Naive thymus-derived CD8-positive, alpha-beta T cell (primary cell): ENCODE data around the gene CCDC40. TPM values are rescaled to one million over a fixed set of nuclear protein-coding genes. Genes with fewer than 3 reads are reported as not detected.

Source experiments
- ATAC-seq, 2 donors: fragments of 150-1000 bp; cut with Tn5 transposase in 1 of 2; sonication (Bioruptor Pico), chemical (Tn5 transposase) in 1 of 2; 1 replicate in 1 of 2; 2 replicates in 1 of 2; pipeline ENCODE4 v1.10.0; 2021; ENCODE audit warnings: mild to moderate bottlenecking in 2 of 2, moderate library complexity in 2 of 2
- POLR2A ChIA-PET: fragments of 350-600 bp; sonication (Branson Sonifier 250); formaldehyde crosslinking; loops from one replicate; lab custom pipeline; 2021; ENCODE audit warnings: antibody characterized with exemption; lab: Charles Lee
- DNase-seq, 10 donors: peaks; one replicate each; pipeline versions ENCODE4 v3.0.0 to v3.0.0-alpha.2; 2020 to 2022
- H3K27ac Mint-ChIP-seq, 10 donors: one replicate each; pipeline ENCODE4 v1.8.0; 2020 to 2022; ENCODE audit warnings: mild to moderate bottlenecking in 10 of 10, mixed read lengths in 10 of 10, moderate library complexity in 4 of 10, inconsistent platforms in 1 of 10
- H3K27me3 Mint-ChIP-seq, 5 donors: one replicate each; pipeline ENCODE4 v1.8.0; 2021 to 2022; ENCODE audit warnings: mixed read lengths in 5 of 5
- H3K36me3 Mint-ChIP-seq, 3 donors: one replicate each; pipeline ENCODE4 v1.8.0; 2020 to 2022; ENCODE audit warnings: mixed read lengths in 3 of 3, mild to moderate bottlenecking in 2 of 3, inconsistent platforms in 1 of 3
- H3K4me1 Mint-ChIP-seq, 4 donors: one replicate each; pipeline ENCODE4 v1.8.0; 2021 to 2022; ENCODE audit warnings: mixed read lengths in 4 of 4
- H3K4me3 Mint-ChIP-seq, 10 donors: one replicate each; pipeline ENCODE4 v1.8.0; 2020 to 2022; ENCODE audit warnings: mild to moderate bottlenecking in 10 of 10, mixed read lengths in 10 of 10, moderate library complexity in 6 of 10, inconsistent platforms in 1 of 10
- H3K9me3 Mint-ChIP-seq, 9 donors: one replicate each; pipeline ENCODE4 v1.8.0; 2020 to 2022; ENCODE audit warnings: mixed read lengths in 9 of 9, mild to moderate bottlenecking in 3 of 9, inconsistent platforms in 1 of 9, moderate library complexity in 1 of 9
- polyA plus RNA-seq, 3 donors: library from polyadenylated mRNA; unstranded; fragments of 300-500 nt; fragmentation: Illumina TruSeq; gene quantifications; one replicate each; pipeline ENCODE4 v1.2.3, GENCODE V29; 2021
- total RNA-seq, 8 experiments: library from RNA in 2 of 8; stranded (reverse) in 2 of 8; gene quantifications; one replicate each; pipeline ENCODE4 v1.2.3 and lab custom pipeline; 2021 to 2026

CCDC40 gene
- total and polyA plus RNA-seq, 5 experiments from 2014 or later: 0.37 to 4.8 (median 4.2) TPM; not detected in 2

DNA sequence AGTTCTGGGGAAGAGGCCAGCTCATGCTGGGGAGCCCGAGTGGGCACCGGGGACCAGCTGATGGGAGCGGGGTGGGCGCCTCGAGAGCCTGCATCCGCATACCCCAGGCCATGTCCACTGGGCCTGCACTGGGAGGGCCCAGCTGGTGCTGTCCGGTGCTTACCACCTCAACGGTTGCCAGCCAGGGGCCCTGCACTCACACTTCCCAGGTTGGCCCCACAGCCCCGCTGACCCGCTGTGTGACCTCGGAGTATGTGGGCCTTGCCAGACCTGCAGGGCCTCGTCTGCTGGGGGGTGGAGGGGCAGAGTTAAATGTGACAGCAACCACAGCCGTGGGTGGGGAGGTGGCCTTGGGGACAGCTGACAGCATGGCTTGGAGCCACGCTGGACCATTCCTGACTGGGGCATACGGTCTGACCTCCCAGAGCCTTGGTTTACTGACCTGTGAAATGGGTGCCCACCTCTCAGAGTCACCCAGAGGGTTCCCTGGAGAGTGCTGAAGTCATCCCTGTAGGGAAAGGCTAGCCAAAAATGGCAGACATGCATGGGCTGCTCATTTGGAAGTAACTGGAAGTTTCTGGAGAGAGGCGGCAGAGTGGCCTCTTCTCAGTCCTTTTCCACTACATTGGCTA lies 59.5 kb downstream of the CCDC40 start:
- H3K4me1 Mint-ChIP-seq: peaks cover 9 to 21% (median 16%) of the 10 kb centered on the region in 4 donors
- DNase-seq: no peak
- no peak overlapping the region for H3K27ac Mint-ChIP-seq
- no peaks in the 10 kb centered on the region for H3K27me3 Mint-ChIP-seq
- no peak for ATAC-seq
- no peak overlapping the region for H3K4me3 Mint-ChIP-seq
- POLR2A ChIA-PET: no interaction called here
- H3K9me3 Mint-ChIP-seq: no peaks in the 10 kb centered on the region
- no peaks in the 10 kb centered on the region for H3K36me3 Mint-ChIP-seq

DNA sequence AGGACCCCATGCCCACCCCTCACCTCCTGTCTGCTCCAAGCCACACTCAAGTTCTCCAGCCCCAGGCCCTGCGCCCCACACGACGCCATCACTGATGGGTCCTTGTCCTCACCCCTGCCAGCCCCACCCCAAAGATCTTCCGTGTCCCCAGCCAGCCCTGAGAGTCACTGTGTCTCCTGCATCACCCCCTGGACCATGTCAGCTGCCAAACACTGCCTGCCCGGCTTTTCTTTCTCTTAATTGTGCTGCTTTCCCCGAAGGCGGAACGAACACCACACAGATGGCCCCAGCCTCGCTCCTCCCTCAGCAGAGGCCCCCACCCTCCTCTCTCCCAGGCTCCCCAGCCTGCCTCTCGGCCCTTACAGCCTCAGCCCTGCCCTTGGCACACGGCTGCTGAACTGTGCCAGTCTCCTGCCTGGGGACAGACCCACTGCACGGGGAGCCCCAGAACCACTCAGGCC lies 60.1 kb downstream of the CCDC40 start:
- Mint-ChIP-seq H3K4me3 (no peak overlapping the region), H3K27ac (peak overlapping the region in 1 of 10 donors; percentile 29), H3K9me3 (no peaks in the 10 kb centered on the region), H3K4me1 (peaks cover 9 to 21% (median 16%) of the 10 kb centered on the region in 4 donors), H3K36me3 (no peaks in the 10 kb centered on the region), H3K27me3 (no peaks in the 10 kb centered on the region)
- POLR2A ChIA-PET: no interaction called here
- ATAC-seq (no peak), DNase-seq (no peak)

DNA sequence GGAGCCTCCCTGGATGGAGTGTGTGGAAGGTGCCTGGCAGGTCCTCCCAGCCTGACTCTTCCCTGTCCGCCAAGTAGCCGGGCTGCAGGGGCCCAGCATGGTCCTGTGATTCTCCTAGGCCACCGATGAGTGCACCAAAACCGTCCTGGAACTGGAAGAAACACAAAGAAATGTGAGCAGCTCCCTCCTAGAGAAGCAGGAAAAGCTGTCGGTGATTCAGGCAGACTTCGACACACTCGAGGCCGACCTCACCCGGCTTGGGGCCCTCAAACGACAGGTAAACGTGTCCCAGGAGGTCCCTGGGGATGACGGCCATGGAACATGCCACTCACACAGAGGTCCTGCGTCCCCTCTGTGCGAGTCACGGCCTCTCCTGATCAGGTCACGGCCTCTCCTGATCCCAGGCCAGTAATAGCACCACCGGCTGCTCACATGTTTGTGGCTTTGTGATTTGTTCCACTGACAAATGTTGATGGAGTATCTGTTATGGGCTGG lies 60.7 kb downstream of the CCDC40 start:
- H3K4me1 Mint-ChIP-seq: peaks cover 9 to 25% (median 21%) of the 10 kb centered on the region in 4 donors
- H3K36me3 Mint-ChIP-seq: no peaks in the 10 kb centered on the region
- DNase-seq (no peak), ATAC-seq (no peak)
- no peaks in the 10 kb centered on the region for H3K27me3 Mint-ChIP-seq
- H3K9me3 Mint-ChIP-seq: no peaks in the 10 kb centered on the region
- POLR2A ChIA-PET: no interaction called here
- peak overlapping the region in 1 of 10 donors; percentile 75 for H3K27ac Mint-ChIP-seq
- H3K4me3 Mint-ChIP-seq: no peak overlapping the region

DNA sequence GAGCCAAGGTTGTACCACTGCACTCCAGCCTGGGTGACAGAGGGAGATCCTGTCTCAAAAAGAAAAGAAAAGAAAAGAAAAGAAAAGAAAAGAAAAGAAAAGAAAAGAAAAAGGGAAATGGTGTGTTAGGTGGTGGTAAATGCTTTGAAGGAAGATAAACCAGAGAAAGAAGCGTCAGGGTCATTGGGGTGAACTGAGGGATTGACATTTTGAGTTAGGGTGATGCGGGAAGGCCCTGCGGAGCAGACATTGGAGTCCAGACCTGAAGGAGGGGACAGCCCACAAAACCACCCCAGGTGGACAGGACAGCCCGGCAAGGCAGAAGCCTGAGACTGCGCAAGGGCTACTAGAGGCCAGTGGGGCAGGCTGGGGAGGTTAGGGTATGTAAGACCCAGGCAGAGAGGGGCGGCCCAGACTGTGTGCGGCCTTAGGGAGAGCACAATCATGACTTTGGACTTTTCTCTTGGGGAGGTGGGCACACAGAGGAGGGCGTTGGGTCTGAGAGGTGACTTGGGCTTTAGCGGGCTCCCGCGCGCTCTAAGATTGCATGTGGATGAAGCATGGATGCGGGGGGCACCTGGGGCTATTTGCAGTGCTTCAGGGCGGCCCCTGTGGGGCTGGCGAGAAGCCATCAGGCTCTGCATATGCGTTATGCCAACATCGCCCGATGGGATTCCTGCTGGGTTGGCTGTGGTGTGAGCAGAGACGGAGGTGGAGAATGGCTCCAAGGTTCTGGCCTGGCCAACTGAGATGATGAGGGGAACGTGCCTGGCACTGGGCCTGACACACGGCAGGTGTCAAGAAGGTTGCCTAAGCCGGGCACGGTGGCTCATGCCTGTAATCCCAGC lies 61.6 kb downstream of the CCDC40 start:
- no peak overlapping the region for H3K4me3 Mint-ChIP-seq
- H3K4me1 Mint-ChIP-seq: peaks cover 11 to 29% (median 27%) of the 10 kb centered on the region in 4 donors
- peak overlapping the region in 2 of 10 donors; percentile 75 to 90 for H3K27ac Mint-ChIP-seq
- H3K36me3 Mint-ChIP-seq: no peaks in the 10 kb centered on the region
- H3K27me3 Mint-ChIP-seq: no peaks in the 10 kb centered on the region
- DNase-seq (peak in 1 of 10 donors; percentile 47), ATAC-seq (no peak)
- H3K9me3 Mint-ChIP-seq: no peaks in the 10 kb centered on the region
- POLR2A ChIA-PET: interaction anchor here (0.7 kb wide), 1 partner anchor 441 kb away, joined by 5 read pairs; no protein-coding TSS in a partner anchor

DNA sequence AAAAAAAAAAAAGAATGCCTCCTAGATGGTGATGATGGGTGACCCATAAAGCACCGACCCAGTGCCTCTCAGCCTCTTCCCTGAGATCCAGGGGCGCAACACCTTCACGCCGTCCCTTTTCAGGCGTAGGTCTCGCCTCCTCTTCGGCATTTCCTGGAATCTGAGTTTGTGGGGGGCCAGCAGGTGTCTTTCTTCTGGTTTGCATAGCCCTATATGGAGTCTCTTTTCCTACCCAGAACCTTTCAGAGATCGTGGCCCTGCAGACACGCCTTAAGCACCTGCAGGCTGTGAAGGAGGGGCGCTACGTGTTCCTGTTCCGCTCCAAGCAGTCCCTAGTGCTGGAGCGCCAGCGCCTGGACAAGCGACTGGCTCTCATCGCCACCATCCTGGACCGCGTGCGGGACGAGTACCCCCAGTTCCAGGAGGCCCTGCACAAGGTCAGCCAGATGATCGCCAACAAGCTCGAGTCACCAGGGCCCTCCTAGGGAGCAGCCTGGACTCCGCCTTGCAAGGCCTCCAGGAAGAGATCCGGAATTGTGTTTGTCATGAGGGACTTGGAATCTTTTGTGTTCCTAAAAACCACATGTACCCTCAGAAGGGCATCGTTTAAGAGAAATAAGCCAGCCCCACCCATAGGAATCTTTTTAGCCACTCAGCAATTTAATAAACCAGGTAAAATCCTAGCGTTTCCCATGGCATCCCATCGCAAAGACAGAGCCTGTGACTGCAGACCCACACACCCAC lies 63.0 kb downstream of the CCDC40 start:
- Mint-ChIP-seq H3K9me3 (no peaks in the 10 kb centered on the region), H3K4me1 (peaks cover 17 to 33% (median 32%) of the 10 kb centered on the region in 4 donors), H3K27ac (peak overlapping the region in 4 of 10 donors; percentile 6 to 40 (median 12)), H3K4me3 (peak overlapping the region in 9 of 10 donors; percentile 15 to 88 (median 43)), H3K27me3 (no peaks in the 10 kb centered on the region), H3K36me3 (no peaks in the 10 kb centered on the region)
- POLR2A ChIA-PET: no interaction called here
- ATAC-seq (no peak), DNase-seq (peak in 1 of 10 donors; percentile 61)

DNA sequence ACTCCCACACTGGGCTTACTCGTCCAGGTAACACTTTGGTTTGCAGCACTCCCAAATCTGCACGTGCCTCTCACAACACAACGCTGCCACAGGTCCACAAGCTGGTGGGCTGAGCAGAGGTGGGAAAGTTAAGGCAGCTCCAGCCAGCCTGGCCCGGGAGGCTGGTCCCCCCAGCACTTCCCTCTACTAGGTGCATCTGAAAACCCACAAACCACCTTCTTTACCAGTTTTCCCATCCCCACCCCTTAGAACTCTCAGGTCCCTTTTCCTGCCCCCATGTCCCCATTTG lies 63.5 kb downstream of the CCDC40 start:
- POLR2A ChIA-PET: no interaction called here
- Mint-ChIP-seq H3K4me1 (peaks cover 17 to 33% (median 32%) of the 10 kb centered on the region in 4 donors), H3K4me3 (peak overlapping the region; percentile 78 to 93 (median 89)), H3K36me3 (no peaks in the 10 kb centered on the region), H3K9me3 (no peaks in the 10 kb centered on the region), H3K27ac (peak overlapping the region in 8 of 10 donors; percentile 8 to 93 (median 85)), H3K27me3 (no peaks in the 10 kb centered on the region)
- no peak for ATAC-seq
- DNase-seq: peak in 1 of 10 donors; percentile 58

DNA sequence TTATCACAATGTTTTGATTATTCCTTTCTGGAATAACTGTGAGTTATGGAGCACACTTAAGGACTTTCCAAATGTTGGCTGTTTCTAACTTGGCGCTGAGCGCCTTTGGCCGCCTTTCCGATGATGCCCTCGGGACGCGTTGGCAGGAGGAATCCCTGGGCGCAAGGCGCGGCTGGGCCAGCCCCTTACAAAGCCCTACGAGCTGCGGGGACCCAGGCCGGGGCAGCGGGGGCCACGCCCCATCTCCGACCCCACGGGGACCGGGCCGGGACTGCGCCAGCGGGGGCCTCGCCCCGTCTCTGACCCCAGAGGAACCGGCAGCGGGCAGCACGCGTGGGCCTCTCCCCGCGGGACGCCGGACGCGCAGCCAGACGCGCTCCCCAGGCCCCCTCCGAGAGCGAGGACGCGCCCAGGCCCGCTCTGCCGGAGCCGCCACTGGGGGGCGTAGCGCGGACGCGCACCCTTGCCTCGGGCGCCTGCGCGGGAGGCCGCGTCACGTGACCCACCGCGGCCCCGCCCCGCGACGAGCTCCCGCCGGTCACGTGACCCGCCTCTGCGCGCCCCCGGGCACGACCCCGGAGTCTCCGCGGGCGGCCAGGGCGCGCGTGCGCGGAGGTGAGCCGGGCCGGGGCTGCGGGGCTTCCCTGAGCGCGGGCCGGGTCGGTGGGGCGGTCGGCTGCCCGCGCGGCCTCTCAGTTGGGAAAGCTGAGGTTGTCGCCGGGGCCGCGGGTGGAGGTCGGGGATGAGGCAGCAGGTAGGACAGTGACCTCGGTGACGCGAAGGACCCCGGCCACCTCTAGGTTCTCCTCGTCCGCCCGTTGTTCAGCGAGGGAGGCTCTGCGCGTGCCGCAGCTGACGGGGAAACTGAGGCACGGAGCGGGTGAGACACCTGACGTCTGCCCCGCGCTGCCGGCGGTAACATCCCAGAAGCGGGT lies 64.8 kb downstream of the CCDC40 start, which contains the start of gene GAA:
GAA (plus strand) TSS at position 571 of the 935 bp plus-strand sequence. CDS start 3,006 bp downstream, outside the sequence.
- Mint-ChIP-seq H3K4me3 (peak within 1 kb of the TSS; percentile 86 to 93 (median 90)), H3K27me3 (no peaks in the 10 kb centered on the region), H3K4me1 (peaks cover 17 to 33% (median 32%) of the 10 kb centered on the region in 4 donors), H3K27ac (peak within 1 kb of the TSS; percentile 85 to 94 (median 92)), H3K36me3 (no peaks in the 10 kb centered on the region), H3K9me3 (no peaks in the 10 kb centered on the region)
- POLR2A ChIA-PET: interaction anchor here (0.6 to 2.2 kb wide), 18 partner anchors 9 to 917 kb away, joined by 3 to 17 read pairs (median 4); partner anchors contain the start of genes EIF4A3, RNF213, SGSH and SLC26A11
- ATAC-seq (peak; percentile 84 to 85), DNase-seq (peak; percentile 80 to 97 (median 92))

DNA sequence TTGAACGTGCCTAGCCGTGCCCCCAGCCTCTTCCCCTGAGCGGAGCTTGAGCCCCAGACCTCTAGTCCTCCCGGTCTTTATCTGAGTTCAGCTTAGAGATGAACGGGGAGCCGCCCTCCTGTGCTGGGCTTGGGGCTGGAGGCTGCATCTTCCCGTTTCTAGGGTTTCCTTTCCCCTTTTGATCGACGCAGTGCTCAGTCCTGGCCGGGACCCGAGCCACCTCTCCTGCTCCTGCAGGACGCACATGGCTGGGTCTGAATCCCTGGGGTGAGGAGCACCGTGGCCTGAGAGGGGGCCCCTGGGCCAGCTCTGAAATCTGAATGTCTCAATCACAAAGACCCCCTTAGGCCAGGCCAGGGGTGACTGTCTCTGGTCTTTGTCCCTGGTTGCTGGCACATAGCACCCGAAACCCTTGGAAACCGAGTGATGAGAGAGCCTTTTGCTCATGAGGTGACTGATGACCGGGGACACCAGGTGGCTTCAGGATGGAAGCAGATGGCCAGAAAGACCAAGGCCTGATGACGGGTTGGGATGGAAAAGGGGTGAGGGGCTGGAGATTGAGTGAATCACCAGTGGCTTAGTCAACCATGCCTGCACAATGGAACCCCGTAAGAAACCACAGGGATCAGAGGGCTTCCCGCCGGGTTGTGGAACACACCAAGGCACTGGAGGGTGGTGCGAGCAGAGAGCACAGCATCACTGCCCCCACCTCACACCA lies 65.7 kb downstream of the CCDC40 start:
- ATAC-seq (peak; percentile 31 to 39), DNase-seq (peak in 1 of 10 donors; percentile 54)
- H3K9me3 Mint-ChIP-seq: no peaks in the 10 kb centered on the region
- H3K4me1 Mint-ChIP-seq: peaks cover 17 to 33% (median 32%) of the 10 kb centered on the region in 4 donors
- H3K36me3 Mint-ChIP-seq: no peaks in the 10 kb centered on the region
- peak overlapping the region; percentile 66 to 94 (median 92) for H3K27ac Mint-ChIP-seq
- POLR2A ChIA-PET: interaction anchor here (0.6 to 2.2 kb wide), 18 partner anchors 8 to 916 kb away, joined by 3 to 17 read pairs (median 4); partner anchors contain the start of genes EIF4A3, RNF213, SGSH and SLC26A11
- no peaks in the 10 kb centered on the region for H3K27me3 Mint-ChIP-seq
- peak overlapping the region; percentile 86 to 93 (median 89) for H3K4me3 Mint-ChIP-seq

DNA sequence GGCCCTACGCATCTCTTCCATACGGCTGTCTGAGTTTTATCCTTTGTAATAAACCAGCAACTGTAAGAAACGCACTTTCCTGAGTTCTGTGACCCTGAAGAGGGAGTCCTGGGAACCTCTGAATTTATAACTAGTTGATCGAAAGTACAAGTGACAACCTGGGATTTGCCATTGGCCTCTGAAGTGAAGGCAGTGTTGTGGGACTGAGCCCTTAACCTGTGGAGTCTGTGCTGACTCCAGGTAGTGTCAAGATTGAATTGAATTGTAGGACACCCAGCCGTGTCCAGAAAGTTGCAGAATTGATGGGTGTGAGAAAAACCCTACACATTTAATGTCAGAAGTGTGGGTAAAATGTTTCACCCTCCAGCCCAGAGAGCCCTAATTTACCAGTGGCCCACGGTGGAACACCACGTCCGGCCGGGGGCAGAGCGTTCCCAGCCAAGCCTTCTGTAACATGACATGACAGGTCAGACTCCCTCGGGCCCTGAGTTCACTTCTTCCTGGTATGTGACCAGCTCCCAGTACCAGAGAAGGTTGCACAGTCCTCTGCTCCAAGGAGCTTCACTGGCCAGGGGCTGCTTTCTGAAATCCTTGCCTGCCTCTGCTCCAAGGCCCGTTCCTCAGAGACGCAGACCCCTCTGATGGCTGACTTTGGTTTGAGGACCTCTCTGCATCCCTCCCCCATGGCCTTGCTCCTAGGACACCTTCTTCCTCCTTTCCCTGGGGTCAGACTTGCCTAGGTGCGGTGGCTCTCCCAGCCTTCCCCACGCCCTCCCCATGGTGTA lies 66.4 kb downstream of the CCDC40 start:
- peak overlapping the region in 8 of 10 donors; percentile 0 to 94 (median 78) for H3K27ac Mint-ChIP-seq
- H3K9me3 Mint-ChIP-seq: no peaks in the 10 kb centered on the region
- POLR2A ChIA-PET: interaction anchor here (1.3 to 2.2 kb wide), 4 partner anchors 17 to 117 kb away, joined by 4 to 17 read pairs (median 11); partner anchors contain the start of genes EIF4A3, SGSH and SLC26A11
- ATAC-seq (no peak), DNase-seq (no peak)
- no peaks in the 10 kb centered on the region for H3K36me3 Mint-ChIP-seq
- peak overlapping the region; percentile 86 to 93 (median 89) for H3K4me3 Mint-ChIP-seq
- no peaks in the 10 kb centered on the region for H3K27me3 Mint-ChIP-seq
- H3K4me1 Mint-ChIP-seq: peaks cover 17 to 33% (median 32%) of the 10 kb centered on the region in 4 donors

DNA sequence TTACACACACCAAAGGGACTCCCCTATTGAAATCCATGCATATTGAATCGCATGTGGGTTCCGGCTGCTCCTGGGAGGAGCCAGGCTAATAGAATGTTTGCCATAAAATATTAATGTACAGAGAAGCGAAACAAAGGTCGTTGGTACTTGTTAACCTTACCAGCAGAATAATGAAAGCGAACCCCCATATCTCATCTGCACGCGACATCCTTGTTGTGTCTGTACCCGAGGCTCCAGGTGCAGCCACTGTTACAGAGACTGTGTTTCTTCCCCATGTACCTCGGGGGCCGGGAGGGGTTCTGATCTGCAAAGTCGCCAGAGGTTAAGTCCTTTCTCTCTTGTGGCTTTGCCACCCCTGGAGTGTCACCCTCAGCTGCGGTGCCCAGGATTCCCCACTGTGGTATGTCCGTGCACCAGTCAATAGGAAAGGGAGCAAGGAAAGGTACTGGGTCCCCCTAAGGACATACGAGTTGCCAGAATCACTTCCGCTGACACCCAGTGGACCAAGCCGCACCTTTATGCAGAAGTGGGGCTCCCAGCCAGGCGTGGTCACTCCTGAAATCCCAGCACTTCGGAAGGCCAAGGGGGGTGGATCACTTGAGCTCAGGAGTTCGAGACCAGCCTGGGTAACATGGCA lies 67.1 kb downstream of the CCDC40 start:
- Mint-ChIP-seq H3K4me3 (peak overlapping the region in 9 of 10 donors; percentile 22 to 89 (median 64)), H3K9me3 (no peaks in the 10 kb centered on the region), H3K27me3 (no peaks in the 10 kb centered on the region), H3K27ac (peak overlapping the region in 5 of 10 donors; percentile 0 to 66 (median 6)), H3K4me1 (peaks cover 17 to 33% (median 32%) of the 10 kb centered on the region in 4 donors), H3K36me3 (no peaks in the 10 kb centered on the region)
- DNase-seq (no peak), ATAC-seq (no peak)
- POLR2A ChIA-PET: no interaction called here
